ENCODE results near the gene FSTL4. TPM values are rescaled to one million over a fixed set of nuclear protein-coding genes. Genes with fewer than 3 reads are reported as not detected.

The FSTL4 gene
- total RNA-seq, 1 experiment from 2014 or later, result 2.7 TPM

DNA sequence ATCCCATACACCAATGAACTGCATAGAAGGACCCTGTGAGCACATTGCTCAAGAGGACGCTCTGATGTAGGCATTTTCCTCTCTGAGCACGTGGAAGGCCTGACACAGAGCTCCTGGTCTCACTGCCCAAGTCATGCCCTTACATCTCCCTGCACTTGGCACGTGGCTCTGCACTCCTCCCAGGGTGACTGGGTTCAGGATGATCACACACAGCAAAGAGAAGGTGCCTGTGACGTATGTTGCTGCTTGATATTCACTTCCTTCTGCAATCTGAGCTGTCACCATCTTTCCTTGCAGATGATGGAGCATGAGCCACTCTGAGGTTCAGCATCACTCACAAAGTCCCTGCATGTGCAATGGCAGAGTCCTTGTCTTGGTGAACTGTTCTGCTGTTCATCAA is 125.2 kb downstream of the FSTL4 start:
- CTCF ChIA-PET, result no interaction called here
- Mint-ChIP-seq H3K4me1 (ENCODE audit: low read depth, unreplicated experiment) (no peaks in the 10 kb centered on the region), H3K27me3 (ENCODE audit: insufficient read depth, unreplicated experiment) (peaks cover 7% of the 10 kb centered on the region), H3K9me3 (ENCODE audit: unreplicated experiment) (no peaks in the 10 kb centered on the region), H3K27ac (ENCODE audit: unreplicated experiment) (no peak overlapping the region), H3K36me3 (ENCODE audit: insufficient read depth, unreplicated experiment) (no peaks in the 10 kb centered on the region), H3K4me3 (ENCODE audit: unreplicated experiment) (no peak overlapping the region)
- H3K36me3 ChIP-seq (ENCODE audit: control insufficient read depth, insufficient read depth, low read length), result no peaks in the 10 kb centered on the region
- H3K27me3 ChIP-seq (replicated peaks; ENCODE audit: control insufficient read depth, insufficient read depth, low read length), result no peaks in the 10 kb centered on the region
- H3K9me3 ChIP-seq, result no peaks in the 10 kb centered on the region
- POLR2A ChIA-PET, result no interaction called here
- intact Hi-C loops (cut with micrococcal nuclease; ENCODE audit: unreplicated experiment), result loop anchor here (5.0 kb wide), 1 partner anchor 380 kb away; no protein-coding TSS in a partner anchor
- no peaks in the 10 kb centered on the region for H3K4me1 ChIP-seq
- no TSS peak for BruUV-seq (replicated peaks)
- DNase-seq, result no peak
- TF ChIP-seq, protein P1, sequence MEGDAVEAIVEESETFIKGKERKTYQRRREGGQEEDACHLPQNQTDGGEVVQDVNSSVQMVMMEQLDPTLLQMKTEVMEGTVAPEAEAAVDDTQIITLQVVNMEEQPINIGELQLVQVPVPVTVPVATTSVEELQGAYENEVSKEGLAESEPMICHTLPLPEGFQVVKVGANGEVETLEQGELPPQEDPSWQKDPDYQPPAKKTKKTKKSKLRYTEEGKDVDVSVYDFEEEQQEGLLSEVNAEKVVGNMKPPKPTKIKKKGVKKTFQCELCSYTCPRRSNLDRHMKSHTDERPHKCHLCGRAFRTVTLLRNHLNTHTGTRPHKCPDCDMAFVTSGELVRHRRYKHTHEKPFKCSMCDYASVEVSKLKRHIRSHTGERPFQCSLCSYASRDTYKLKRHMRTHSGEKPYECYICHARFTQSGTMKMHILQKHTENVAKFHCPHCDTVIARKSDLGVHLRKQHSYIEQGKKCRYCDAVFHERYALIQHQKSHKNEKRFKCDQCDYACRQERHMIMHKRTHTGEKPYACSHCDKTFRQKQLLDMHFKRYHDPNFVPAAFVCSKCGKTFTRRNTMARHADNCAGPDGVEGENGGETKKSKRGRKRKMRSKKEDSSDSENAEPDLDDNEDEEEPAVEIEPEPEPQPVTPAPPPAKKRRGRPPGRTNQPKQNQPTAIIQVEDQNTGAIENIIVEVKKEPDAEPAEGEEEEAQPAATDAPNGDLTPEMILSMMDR (IDR thresholded peaks at IDR 0.05; ENCODE audit: insufficient read depth in 1 of 2, low read depth in 1 of 2, low read length in 1 of 2, severe bottlenecking in 1 of 2, unreplicated experiment in 1 of 2), result no peak
- no peak overlapping the region for H3K4me3 ChIP-seq (ENCODE audit: low read depth, low read length)

DNA sequence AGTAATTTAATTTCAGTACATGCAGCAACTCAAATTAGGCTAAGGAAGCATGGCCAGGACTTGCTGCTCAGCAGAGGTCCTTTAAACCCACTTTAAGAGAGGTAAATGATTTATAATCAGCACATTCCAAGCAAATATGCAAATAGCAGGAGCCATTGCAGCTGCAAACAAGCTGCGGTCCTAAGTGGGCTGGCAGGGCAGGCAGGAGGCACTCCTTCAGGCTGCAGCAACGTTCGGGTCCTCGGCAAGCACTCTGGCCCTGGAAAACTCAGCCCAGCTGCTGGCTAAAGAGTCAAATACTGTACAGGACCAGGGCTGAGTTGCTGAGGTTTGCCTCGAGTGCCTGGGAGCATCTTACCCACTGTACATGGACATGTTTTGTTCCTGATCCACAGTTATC is 126.9 kb downstream of the FSTL4 start:
- no peak overlapping the region for H3K4me3 Mint-ChIP-seq (ENCODE audit: unreplicated experiment)
- BruUV-seq (replicated peaks), result no TSS peak
- H3K36me3 ChIP-seq (ENCODE audit: control insufficient read depth, insufficient read depth, low read length), result no peaks in the 10 kb centered on the region
- H3K4me1 Mint-ChIP-seq (ENCODE audit: low read depth, unreplicated experiment), result no peaks in the 10 kb centered on the region
- no peak overlapping the region for H3K4me3 ChIP-seq (ENCODE audit: low read depth, low read length)
- no peaks in the 10 kb centered on the region for H3K27me3 ChIP-seq (replicated peaks; ENCODE audit: control insufficient read depth, insufficient read depth, low read length)
- H3K9me3 ChIP-seq, result no peaks in the 10 kb centered on the region
- peaks cover 2% of the 10 kb centered on the region for H3K4me1 ChIP-seq
- intact Hi-C loops (cut with micrococcal nuclease; ENCODE audit: unreplicated experiment), result loop anchor here (5.0 kb wide), 1 partner anchor 382 kb away; no protein-coding TSS in a partner anchor
- no peaks in the 10 kb centered on the region for H3K9me3 Mint-ChIP-seq (ENCODE audit: unreplicated experiment)
- TF ChIP-seq, protein P1 (IDR thresholded peaks at IDR 0.05; ENCODE audit: insufficient read depth in 1 of 2, low read depth in 1 of 2, low read length in 1 of 2, severe bottlenecking in 1 of 2, unreplicated experiment in 1 of 2), result no peak
- H3K36me3 Mint-ChIP-seq (ENCODE audit: insufficient read depth, unreplicated experiment), result no peaks in the 10 kb centered on the region
- H3K27ac Mint-ChIP-seq (ENCODE audit: unreplicated experiment), result no peak overlapping the region
- H3K27me3 Mint-ChIP-seq (ENCODE audit: insufficient read depth, unreplicated experiment), result peaks cover 4% of the 10 kb centered on the region
- CTCF ChIA-PET, result no interaction called here
- no peak for DNase-seq
- POLR2A ChIA-PET, result no interaction called here

DNA sequence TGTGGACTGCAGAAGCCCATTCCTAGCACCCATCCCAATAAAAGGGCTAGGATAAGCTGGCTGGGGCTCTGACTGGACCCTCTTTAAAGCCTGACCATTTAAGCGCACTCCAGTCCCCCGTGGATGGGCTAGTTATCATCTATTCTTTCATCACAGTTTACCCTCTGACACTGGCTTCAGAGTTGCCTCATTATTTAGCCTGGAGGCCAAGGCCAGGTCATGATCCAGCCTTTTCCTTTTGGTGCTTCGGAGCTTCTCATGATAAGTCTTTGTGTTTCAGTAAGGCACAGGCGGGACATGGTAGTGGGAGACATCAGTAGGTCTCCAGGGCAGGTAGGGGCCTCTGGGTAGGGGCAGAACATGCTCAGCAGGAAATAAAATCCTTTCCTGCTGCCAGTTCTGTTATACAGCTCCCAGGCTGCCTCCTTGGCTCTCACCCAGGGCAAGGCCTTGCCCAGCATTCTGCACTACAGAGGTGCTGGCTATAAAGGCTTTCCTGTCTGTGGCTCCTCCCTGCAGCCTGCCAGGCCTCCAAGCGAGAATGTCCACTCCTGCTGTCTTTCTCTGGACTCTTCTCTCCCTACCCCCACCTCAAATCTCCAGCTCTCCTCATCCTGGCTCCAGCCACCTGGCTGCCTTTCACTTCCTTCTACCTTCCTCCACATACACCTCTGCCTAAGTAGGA is 128.8 kb downstream of the FSTL4 start:
- no peak overlapping the region for H3K27ac Mint-ChIP-seq (ENCODE audit: unreplicated experiment)
- peaks cover 9% of the 10 kb centered on the region for H3K4me1 ChIP-seq
- no peaks in the 10 kb centered on the region for H3K9me3 Mint-ChIP-seq (ENCODE audit: unreplicated experiment)
- intact Hi-C loops (cut with micrococcal nuclease; ENCODE audit: unreplicated experiment), result no loop called here
- H3K9me3 ChIP-seq, result no peaks in the 10 kb centered on the region
- BruUV-seq (replicated peaks), result no TSS peak
- ChIA-PET CTCF (no interaction called here), POLR2A (no interaction called here)
- peaks cover 4% of the 10 kb centered on the region for H3K27me3 Mint-ChIP-seq (ENCODE audit: insufficient read depth, unreplicated experiment)
- H3K4me3 ChIP-seq (ENCODE audit: low read depth, low read length), result no peak overlapping the region
- H3K4me3 Mint-ChIP-seq (ENCODE audit: unreplicated experiment), result no peak overlapping the region
- no peaks in the 10 kb centered on the region; the same call in 1 of the 2 replicates for H3K27me3 ChIP-seq (replicated peaks; ENCODE audit: control insufficient read depth, insufficient read depth, low read length)
- H3K36me3 Mint-ChIP-seq (ENCODE audit: insufficient read depth, unreplicated experiment), result no peaks in the 10 kb centered on the region
- no peaks in the 10 kb centered on the region for H3K4me1 Mint-ChIP-seq (ENCODE audit: low read depth, unreplicated experiment)
- TF ChIP-seq, protein P1 (IDR thresholded peaks at IDR 0.05; ENCODE audit: insufficient read depth in 1 of 2, low read depth in 1 of 2, low read length in 1 of 2, severe bottlenecking in 1 of 2, unreplicated experiment in 1 of 2), result no peak
- no peaks in the 10 kb centered on the region for H3K36me3 ChIP-seq (ENCODE audit: control insufficient read depth, insufficient read depth, low read length)
- DNase-seq, result no peak
